Measurements from ENCODE around the gene SPATA45.
"Not testable (repeated sequence)": the region's sequence is repeated elsewhere in the genome, so short reads cannot be mapped to it uniquely, and the experiment has no call there.

SPATA45 gene

GRCh38 chr1:212847549-212847948, at the start of gene SPATA45:
TSS of gene SPATA45 (minus strand) at chr1:212847649. CDS start at chr1:212836149, 11,500 bp downstream.
- FAIRE-seq, result no peak
- DNase-seq (ENCODE audit: insufficient read length, low spot score), result no peak

GRCh38 chr1:212892108-212892507, 44.7 kb upstream of the SPATA45 start:
- DNase-seq (ENCODE audit: insufficient read length, low spot score) (no peak), FAIRE-seq (peak; percentile 57)

- no peak for FAIRE-seq
- DNase-seq (ENCODE audit: insufficient read length, low spot score), result no peak
Measured at GRCh38 chr1:212884592-212884991, 37.1 kb upstream of the SPATA45 start.

- DNase-seq (ENCODE audit: insufficient read length, low spot score), result no peak
- FAIRE-seq, result no peak
Measured at GRCh38 chr1:212879947-212880690, 32.7 kb upstream of the SPATA45 start.

GRCh38 chr1:212878418-212878817, 31.0 kb upstream of the SPATA45 start:
- no peak for DNase-seq (ENCODE audit: insufficient read length, low spot score)
- no peak for FAIRE-seq

- DNase-seq (ENCODE audit: insufficient read length, low spot score) (no peak), FAIRE-seq (no peak)
Measured at GRCh38 chr1:212873518-212873917, 26.1 kb upstream of the SPATA45 start.

GRCh38 chr1:212871976-212872375, 24.5 kb upstream of the SPATA45 start:
- DNase-seq (ENCODE audit: insufficient read length, low spot score), result no peak
- FAIRE-seq, result no peak

GRCh38 chr1:212867192-212867591, 19.7 kb upstream of the SPATA45 start:
- DNase-seq (ENCODE audit: insufficient read length, low spot score) (no peak), FAIRE-seq (no peak)

GRCh38 chr1:212864201-212864600, 16.8 kb upstream of the SPATA45 start:
- FAIRE-seq (no peak), DNase-seq (ENCODE audit: insufficient read length, low spot score) (no peak)

GRCh38 chr1:212863345-212863744, 15.9 kb upstream of the SPATA45 start:
- DNase-seq (ENCODE audit: insufficient read length, low spot score); FAIRE-seq: not testable (repeated sequence)

GRCh38 chr1:212862111-212862690, 14.8 kb upstream of the SPATA45 start:
- DNase-seq (ENCODE audit: insufficient read length, low spot score), result no peak
- no peak for FAIRE-seq

- no peak for FAIRE-seq
- no peak for DNase-seq (ENCODE audit: insufficient read length, low spot score)
Measured at GRCh38 chr1:212860713-212861581, 13.5 kb upstream of the SPATA45 start.

- no peak for FAIRE-seq
- DNase-seq (ENCODE audit: insufficient read length, low spot score), result peak; percentile 32
Measured at GRCh38 chr1:212858461-212859265, 11.2 kb upstream of the SPATA45 start.

- DNase-seq (ENCODE audit: insufficient read length, low spot score), result peak; percentile 99
- peak; percentile 79 for FAIRE-seq
Measured at GRCh38 chr1:212857992-212858460, 10.6 kb upstream of the SPATA45 start, which contains the start of gene FLVCR1. TSS of gene FLVCR1 (plus strand) at chr1:212858275. CDS start at chr1:212858453, 178 bp downstream.

- no peak for FAIRE-seq
- DNase-seq (ENCODE audit: insufficient read length, low spot score), result no peak
Measured at GRCh38 chr1:212856755-212857154, 9.3 kb upstream of the SPATA45 start.

- FAIRE-seq (no peak), DNase-seq (ENCODE audit: insufficient read length, low spot score) (no peak)
Measured at GRCh38 chr1:212853658-212854057, 6.2 kb upstream of the SPATA45 start.

GRCh38 chr1:212852105-212852688, 4.7 kb upstream of the SPATA45 start:
- FAIRE-seq, result no peak
- DNase-seq (ENCODE audit: insufficient read length, low spot score), result no peak

- not testable (repeated sequence) for FAIRE-seq; DNase-seq (ENCODE audit: insufficient read length, low spot score)
Measured at GRCh38 chr1:212844521-212844920, 2.9 kb downstream of the SPATA45 start.

- no peak for FAIRE-seq
Measured at GRCh38 chr1:212838145-212838544, 9.3 kb downstream of the SPATA45 start.

More at GRCh38 chr1:212838145-212838544, 9.3 kb downstream of the SPATA45 start:
- no peak for DNase-seq (ENCODE audit: insufficient read length, low spot score)
